Amygdala (tissue), 56 donors: ENCODE measurements around the gene TOM1L1.

Experiments
- DNase-seq, 56 donors: peaks; one replicate each; lab custom pipeline; 2025; lab: John Stamatoyannopoulos, UW

The TOM1L1 gene

DNA sequence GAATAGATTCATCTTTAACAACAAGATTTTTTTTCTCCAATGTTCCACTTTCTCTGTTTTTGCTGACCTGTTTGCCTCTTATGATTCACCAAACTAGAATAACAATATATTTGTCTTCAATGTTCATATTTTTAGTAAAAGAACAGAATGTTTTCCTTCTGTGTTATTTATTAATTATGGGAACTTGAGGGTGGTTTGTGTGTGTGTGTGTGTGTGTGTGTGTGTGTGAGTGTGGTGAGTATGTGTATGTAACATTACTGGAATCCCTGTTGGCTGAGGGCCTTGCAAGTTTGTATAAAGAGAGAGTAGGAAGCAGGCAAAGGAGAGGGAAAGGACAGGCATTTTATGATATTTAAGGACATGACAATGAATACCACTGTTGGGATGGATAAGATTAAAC, 81.7 kb downstream of the TOM1L1 start:
- no peak for DNase-seq

- no peak for DNase-seq
Observed at GRCh38 chr17:54983260-54983659, 82.6 kb downstream of the TOM1L1 start.

GRCh38 chr17:54985476-54985875, 84.8 kb downstream of the TOM1L1 start:
- no peak for DNase-seq

- no peak for DNase-seq
Observed at GRCh38 chr17:54990118-54990517, 89.5 kb downstream of the TOM1L1 start.

GRCh38 chr17:54991567-54991966, 90.9 kb downstream of the TOM1L1 start:
- DNase-seq: no peak

DNA sequence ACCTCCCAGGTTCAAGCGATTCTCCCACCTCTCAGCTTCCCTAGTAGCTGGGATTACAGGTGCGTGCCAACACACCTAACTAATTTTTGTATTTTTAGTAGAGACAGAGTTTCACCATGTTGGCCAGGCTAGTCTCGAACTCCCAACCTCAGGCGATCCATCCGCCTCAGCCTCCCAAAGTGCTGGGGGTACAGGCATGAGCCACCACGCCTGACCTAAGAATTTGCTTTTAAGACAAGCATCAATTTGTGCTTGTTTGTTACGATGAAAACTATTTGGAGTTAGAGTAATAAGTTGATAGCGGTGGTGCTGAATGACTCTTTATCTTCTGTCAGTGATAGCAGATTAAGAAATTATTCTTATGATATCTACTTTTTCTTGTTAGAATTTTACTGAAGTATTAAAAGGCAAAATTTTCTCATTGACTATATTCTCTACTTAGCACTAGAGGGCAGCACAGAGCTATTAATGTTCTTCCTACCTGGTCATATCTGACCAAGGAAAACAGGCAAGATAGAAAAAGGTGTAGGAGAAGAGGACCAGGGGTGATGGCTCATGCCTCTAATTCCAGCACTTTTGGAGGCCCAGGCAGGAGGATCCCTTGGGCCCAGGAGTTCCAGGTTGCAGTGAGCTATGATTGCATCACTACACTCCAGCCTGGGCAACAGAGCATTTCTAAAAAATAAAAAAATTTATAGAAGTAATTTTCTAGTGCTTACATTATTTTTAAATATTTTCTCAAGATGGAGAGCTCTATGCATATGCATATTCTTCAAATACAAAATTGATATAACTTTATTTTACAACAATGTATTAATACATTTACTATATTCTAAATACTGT, 92.4 kb downstream of the TOM1L1 start:
- DNase-seq: peak in 1 of 56 donors; percentile 7

DNA sequence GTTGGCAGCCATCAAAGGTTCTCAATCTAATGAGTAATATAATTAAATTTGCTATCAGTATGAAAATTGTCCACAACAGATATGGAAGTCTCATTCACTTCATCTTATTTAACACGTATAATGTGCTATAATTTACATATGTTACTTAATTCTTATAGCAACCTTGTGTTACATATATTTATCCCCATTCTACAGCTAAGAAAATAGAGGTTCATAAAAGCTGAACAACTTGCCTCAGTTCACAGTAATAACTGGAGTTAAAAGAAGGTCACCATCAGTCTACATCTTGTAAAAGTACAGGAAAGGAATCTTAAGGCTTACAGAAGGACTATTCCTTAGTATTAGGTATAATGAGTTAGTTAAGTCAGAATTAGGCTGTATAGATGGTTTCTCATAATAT, 95.8 kb downstream of the TOM1L1 start:
- DNase-seq: no peak

GRCh38 chr17:55002458-55002857, 101.8 kb downstream of the TOM1L1 start:
- DNase-seq: no peak

DNA sequence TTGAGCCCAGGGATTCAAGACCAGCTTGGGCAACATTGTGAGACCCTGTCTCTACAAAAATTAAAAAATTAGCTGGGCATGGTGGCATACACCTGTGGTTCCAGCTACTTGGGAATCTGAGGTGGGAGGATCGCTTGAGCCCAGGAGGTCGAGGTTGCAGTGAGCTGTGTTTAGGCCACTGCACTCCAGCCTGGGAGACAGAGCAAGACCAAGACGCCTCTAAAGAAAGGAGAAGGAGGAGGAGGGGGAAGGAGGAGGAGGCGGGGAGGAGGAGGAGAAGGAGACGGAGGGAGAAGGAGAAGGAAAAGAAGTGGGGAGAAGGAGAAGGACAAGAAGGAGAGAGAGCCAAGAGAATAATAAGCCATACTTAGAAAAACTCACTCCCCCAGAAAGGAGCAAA, 103.8 kb downstream of the TOM1L1 start:
- no peak for DNase-seq

DNA sequence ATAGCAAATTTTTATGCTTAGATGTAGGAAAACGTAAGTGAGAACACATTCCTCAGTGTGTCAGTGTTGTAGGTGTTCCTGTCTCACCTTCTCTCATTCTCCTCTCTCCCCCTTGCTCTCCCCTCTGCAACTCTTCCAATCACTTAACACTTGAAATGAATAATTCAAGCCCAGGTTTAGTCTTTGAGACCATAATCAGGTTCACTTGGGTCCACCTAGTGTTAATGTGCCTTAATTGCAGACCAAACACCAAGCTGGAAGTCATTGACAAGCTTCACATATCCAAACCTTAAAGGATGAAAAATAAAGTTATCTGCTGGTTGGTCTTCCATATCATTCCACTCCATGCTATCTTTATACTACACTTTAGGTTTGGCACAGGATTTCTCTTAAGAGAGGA, 104.9 kb downstream of the TOM1L1 start:
- no peak for DNase-seq
